ENCODE measurements around the gene GAN.
"Not testable (repeated sequence)": the region's sequence is repeated elsewhere in the genome, so short reads cannot be mapped to it uniquely, and the experiment has no call there.

The GAN gene

DNA sequence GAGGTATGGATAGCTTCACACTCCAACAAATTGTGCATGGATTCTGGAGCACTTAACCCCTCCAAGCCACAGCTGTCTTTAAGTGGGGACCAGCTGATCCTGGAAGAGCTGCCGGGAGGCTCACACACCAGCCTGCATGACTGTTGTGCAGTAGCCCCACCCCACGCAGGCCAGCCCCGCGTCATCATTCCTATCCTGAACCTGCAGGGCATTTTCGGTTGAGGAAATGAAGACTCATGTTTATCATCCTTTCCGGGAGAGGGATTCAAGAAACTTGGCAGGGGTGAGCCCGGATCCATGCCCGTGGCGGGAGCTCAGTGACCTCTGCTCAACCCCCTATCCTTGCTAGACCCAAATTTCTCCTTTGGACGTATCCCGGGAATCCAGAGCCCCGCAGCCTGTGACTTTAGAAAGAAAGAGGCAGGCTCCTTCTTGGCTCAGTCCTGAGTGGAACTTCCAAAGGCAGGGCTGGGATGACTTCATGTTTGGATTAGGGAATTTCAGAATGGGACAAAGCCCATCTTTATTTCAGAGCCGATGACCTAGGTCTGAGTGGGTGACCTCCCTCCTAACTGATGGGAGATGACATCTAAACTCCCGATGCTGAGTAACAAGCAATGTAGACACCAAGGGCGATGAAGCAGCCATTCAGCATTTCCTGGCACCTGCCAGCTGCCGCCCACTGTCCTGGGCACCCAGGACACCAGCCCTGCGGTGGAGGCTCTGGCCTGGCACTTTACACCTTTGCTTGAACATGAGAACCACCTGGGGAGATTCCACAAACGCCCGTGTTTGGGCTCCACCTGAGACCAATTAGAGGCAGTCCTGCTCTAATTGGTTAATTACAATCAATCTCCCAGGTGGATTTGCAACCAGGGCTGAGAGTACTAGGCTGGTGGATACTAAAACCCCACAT is 86.5 kb downstream of the GAN start:
- DNase-seq: no peak

DNA sequence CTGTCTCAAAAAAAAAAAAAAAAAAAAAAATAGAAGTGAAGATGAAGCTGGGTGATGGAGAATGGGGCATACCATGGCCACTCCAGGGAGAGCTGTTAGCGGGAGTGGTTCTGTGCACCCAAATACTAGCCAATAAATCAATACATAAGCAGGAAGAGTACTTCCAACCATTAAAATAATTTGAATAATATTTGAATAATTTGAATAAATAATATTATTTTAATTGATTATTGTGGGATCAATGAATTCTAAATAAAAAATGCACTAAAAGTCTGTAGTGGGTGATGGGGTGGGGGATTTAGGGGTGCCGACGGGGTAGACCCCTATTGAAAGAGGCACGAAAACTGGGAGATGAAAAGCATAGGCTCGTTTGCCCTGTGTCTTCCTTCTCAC is 88.4 kb downstream of the GAN start:
- DNase-seq: no peak

DNA sequence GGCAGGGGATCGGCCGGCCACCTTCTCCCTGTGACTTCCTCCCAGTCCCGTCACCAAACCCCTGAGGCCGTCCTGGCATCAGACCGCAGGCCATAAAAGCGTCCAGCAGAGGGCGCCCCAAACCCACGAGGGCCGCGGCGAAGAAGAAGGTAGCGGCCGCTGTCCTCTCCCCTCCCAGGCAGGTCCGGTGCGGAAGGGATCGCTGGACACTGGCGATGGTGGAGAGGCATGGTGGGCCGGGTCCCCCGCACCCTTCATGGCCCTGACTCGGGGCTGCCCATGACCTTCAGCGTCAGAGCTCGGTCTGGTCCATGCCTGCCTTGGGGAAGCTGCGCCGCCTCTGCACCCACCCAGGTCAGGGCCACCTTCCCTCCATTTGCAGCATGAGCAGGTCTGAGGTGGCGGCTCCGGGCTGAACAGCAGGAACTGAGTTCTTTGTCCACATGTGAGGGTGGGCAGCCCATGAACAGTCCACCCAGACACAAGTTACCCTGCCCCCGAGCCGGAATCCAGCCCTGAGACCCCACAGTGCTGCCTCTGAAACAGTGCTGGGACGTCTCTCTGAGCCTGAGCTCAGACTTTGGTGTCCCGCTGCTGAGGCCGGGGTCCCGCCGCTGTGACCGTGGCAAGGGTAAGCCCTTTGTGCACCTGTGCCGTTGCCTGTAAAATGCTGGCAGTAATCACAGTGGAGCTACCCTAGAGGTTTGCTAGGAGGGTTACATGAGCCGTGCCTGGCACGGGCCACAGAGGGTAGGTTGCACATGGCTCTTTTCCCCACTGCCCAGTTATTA is 89.0 kb downstream of the GAN start:
- DNase-seq: peak; percentile 87 to 90

DNA sequence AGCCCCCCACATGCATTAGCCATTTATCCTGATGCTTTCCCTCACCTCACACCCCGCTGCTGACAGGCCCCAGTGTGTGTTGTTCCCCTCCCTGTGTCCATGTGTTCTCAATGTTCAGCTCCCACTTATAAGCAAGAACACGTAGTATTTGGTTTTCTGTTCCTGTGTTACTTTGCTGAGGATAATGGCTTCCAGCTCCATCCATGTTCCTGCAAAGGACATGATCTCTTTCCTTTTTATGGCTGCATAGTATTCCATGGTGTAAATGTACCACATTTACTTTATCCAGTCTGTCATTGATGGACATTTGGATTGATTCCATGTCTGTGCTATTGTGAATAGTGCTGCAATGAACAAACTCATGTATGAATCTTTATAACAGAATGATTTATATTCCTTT is 90.2 kb downstream of the GAN start:
- not testable (repeated sequence) for DNase-seq

DNA sequence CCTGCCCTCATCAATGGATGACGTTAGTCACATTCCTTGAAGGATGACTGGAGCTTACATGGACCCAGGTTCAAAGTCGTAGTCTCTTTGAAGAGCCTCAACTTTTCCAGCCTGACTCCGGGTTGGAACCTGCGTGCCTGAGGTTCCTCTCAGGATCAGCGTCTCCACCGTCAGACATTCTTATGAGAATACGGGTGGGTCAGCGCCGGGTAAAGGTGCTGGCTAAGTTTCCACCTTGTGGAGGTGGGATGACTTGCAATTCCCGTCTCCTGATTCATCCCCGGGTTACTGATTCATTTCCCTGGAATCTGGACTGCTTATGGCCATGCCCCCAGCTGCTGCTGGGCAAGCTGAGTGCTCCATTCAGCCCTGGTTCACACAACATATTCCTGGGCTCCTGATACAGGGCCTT is 90.9 kb downstream of the GAN start:
- no peak for DNase-seq

DNA sequence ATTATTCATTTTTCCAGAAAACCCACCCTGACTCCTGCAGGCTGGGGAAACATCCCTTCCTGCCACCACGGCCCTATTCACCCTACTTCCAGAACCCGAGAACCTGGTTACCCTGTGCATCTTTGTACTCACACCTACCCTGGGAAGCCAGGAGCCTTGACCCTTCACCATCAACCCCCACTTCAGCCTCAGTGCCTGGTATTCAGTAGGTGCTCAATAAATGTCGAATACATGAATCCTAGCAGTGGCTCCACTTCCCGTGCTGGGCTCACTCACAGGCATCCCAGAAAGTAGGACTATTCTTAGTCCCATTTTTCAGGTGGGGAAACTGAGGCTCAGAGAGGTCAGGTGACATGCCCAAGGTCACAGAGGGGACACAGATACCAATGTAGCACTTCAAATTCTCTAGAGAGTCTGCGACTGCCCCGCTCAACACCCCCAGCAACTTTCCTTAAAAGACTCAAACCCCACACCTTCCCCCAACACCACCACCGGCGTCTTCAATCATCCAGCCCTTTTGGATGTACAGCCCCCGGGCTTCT is 93.7 kb downstream of the GAN start:
- DNase-seq: no peak

DNA sequence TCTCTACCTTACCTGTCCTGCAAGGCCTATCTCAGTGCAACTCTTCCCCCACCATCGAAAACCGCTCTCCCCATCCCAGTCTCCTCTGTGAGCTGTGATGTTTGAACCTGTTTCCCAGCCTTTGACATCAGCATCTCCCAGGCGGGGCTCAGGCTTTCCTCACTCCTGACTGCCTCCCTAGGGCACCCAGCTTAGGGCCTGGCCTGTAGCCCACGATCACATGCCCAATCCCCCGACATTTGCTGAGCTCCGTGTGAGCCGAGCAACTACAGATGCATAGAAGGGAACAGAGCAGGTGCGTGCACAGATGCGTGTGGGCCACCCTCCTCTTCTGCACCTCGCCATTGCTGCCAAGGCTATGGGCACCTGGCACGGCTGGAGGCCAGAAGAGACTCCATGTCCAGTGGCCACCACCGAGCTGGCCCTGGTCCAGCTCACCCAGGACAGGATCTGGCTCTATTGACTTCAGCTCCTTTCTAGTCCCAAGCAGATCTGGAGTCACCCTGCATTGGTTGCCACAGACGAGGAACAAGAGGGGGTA is 94.3 kb downstream of the GAN start:
- no peak for DNase-seq

DNA sequence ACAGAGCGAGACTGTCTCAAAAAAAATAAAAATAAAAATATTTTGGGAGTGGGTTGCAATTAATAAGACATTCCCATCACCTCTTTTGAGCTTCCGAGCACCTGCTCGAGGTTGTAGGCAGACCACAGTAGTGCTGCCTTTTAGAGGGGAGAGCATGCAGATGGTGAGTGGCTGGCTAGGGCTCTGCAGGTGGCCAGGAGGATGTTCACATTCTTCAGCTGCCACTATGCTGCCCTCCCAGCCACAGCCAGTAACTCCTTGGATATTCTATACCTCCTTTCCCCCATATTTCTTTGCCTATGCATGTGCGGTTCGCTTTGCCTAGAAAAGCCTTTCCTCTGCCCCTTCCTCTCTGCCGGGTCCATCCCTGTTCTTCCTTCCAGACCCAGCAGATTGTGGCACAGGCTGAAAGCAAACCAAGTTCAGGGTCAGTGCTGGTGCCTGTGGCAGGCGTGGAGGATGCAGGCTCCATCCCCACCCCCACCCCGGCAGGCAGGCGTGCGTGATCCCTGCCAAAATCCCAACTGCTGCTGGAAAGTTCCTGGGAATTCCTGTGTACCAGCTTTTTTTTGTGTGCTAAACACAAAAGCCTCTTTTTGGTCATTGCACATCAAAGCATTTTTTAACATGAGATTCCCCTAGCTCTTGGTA is 96.0 kb downstream of the GAN start:
- DNase-seq: no peak

DNA sequence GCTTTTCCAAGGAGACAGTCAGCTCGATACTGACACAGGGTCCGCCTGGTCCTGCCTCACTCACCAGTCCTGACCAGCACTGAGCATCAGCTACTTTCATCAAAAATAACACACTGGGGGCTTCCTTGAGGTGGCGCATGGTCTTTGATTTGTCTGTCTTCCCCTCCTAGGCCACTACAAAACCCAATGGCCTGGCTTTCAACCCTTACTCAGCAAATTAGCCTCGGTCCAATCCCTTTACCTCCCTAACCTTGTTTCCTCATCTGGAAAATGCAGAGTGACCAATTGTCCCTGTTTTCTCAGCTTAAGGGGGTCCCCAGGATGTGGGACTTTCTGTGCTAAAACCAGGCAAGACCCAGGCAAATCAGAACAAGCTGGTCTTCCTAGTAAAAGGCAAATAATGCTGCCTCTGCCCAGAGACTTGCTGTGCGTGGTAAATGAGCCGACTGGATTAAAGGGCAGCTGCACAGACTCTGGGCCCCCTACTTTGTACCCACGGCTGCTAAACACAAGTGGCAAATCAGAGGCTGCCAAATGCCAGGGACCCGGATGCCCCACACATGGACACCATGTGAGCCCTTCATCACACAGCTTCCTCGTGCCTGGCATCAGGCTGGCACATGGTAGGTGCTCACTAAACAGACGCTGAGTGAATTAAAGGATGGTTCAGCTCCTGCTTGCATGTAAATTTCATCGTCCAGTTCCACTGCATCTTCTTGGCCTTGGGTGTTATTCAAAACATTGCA is 98.7 kb downstream of the GAN start:
- no peak for DNase-seq

DNA sequence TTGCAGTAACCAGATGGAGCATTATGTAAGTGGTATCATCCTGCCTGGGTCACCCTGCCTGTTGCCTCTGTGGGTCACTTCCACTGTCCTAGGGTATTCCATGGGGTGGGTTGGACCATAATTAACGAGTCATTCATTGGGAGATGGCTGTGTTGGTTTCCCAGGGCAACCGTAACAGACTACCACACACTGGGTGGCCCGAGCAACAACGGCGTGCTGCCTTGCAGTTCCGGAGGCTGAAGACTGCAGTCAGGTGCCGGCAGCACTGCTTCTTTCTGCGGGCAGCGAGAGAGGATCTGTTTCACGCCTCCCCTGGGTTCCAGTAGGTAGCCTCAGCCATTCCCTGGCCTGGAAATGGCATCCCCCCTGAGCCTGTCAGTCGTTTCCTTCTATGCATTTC is 101.0 kb downstream of the GAN start:
- no peak for DNase-seq

DNA sequence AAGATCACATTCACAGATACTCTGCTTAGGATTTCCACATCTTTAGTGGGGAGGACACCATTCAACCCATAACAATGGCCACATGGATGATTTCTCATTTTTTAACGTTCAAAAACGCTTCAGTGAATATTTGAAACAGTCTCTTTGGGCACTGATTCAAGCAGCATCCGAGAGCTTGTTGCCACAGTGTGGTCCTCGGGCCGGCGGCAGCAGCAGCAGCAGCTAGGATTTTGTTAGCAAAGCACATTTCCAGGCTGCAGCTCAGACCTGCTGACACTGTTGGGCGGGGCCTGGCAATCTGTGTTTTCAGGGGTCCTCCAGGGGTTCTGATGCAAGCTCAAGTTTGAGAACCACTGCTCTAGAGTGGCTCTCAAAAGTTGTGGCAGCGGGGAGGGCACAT is 102.0 kb downstream of the GAN start:
- DNase-seq: no peak

DNA sequence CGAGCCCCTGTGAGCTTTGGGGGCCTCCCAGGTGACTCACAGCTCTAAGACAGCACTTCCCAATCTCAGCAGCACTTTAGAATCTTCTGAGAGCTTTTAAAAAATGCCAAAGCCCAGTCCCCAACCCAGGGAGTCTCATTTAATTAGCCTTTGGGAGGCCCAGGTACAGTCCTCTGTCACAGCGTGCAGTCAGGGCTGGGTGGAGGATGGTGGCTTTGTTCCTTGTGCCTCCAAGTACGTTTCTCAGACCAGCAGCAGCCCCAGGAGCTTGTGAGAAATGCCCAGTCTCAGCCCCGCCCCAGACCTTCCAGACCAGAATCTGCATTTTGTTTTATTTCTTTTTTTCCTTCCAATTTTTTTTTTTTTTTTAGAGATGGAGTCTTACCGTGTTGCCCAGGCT is 102.4 kb downstream of the GAN start:
- DNase-seq: no peak

DNA sequence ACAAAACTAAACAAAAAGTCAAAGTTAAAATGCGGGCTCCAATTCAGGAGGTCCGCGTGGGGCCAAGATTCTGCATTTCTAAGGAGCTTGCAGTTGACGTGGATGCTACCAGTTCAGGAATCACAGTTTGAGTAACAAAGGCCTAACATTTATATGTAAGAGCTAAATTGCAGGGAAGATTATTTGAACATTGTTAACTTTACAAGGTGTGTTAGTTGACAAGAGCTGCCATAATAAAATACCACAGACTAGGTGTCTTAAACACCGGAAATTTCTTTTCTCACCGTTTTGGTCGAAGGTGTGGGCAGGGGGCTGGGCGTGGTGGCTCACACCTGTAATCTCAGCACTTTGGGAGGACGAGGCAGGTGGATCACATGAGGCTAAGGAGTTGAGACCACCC is 105.0 kb downstream of the GAN start:
- no peak for DNase-seq

DNA sequence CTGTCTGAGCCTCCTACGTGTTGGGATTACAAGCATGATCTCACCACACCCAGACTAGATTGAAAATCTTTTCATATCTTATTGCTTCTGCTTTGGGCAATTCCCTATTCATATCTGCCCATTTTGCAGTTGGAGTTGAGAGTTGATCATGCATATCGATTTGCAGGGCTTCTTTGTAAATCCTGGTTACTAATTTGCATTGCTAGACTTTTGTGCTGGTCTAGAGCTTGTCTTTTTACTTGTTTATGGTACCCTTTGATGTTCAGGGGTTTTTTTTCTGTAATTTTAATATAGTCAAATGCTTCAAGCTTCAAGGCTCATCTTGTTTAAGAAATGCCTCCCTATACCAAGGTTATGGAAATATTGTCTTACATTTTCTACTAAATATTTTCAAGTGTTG is 106.4 kb downstream of the GAN start:
- DNase-seq: no peak

DNA sequence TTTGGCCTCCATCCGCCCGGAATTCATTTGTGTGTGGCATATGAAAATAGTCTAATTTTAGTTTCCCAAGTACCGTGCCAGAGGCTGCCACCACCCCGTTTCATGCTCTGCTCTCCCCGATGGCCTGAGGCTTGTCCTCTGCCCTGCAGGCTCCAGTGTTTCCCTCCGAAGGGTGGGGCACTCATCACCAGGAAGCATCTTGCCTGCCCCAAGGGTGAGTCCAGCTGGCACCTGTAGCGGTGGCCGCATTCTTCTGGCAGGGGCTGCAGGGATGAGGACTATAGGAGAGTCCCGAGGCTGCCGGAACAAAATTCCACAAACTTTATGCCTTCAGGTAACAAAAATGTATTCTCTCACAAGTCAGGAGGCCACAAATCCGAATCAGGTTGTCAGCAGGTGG is 106.8 kb downstream of the GAN start:
- no peak for DNase-seq

DNA sequence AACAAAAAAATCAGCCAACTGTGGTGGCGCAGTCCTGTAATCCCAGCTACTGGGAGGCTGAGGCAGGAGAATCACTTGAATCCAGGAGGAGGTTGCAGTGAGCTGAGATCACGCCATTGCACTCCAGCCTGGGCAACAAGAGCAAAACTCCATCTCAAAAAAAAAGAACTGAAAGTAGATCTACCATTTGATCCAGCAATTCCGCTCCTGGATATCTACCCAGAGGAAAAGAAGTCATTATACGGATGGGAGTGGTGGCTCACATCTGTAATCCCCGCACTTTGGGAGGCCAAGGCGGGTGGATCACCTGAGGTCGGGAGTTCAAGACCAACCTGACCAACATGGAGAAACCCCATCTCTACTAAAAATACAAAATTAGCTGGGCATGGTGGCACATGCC is 107.4 kb downstream of the GAN start:
- not testable (repeated sequence) for DNase-seq

DNA sequence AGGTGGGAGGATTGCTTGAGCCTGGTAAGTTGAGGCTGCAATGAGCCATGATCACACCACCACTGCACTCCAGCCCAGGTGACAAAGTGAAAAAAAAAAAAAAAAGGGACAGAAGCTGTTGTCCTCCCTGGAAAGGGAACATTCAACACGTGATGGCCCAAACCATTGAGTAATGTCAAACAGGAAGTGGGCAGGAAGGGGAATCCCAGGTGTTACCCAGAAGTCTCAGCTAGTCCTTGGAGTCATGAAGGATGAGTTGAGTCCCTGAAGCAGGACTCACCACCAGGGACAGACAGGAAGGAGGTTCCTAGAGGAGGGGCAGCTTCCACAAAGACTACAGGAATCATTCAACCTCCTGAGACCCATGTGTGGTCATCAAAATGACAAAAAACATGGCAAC is 110.0 kb downstream of the GAN start:
- DNase-seq: peak; percentile 28 to 36

DNA sequence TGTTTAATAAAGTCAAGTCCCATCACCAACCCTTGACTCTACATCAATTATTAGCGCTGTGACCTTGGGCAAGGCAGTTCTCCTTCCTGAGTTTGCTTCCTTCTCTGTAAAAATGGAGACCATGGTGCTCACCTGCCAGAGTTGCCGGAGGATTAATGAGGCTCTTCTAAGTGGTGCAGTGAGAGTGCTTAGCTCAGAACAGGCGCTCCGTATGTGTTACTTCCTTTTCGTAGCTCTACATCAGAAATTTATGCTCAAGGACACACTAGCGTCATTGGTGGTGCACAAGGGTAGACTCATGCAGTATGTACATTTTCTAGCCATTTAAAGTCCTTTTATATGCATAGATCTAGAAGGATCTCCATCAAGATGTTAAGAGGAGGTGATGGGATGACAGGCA is 112.5 kb downstream of the GAN start:
- no peak for DNase-seq

DNA sequence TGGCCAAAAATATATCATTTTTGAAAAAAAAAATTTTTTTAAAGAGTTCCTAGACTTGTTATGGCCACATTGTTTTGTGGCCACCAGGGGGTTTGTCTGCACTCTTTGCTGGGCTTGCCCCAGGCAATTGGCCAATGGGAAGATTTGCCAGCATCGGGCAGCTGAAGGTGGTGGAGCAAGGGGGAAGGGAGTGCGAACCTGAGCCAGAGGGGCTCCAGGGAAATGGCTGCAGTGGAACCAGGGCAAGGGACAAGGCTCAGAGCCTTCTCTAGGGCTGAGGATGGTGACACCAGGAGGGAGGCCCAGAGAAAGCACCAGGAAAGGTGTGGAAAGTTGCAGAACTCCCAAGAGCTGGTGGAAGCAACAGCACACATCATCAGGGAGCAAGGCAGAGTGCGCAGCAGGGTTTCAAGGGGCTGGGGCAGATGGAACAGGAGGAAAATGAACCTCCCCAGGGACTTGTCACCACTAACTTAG is 114.3 kb downstream of the GAN start:
- no peak for DNase-seq

DNA sequence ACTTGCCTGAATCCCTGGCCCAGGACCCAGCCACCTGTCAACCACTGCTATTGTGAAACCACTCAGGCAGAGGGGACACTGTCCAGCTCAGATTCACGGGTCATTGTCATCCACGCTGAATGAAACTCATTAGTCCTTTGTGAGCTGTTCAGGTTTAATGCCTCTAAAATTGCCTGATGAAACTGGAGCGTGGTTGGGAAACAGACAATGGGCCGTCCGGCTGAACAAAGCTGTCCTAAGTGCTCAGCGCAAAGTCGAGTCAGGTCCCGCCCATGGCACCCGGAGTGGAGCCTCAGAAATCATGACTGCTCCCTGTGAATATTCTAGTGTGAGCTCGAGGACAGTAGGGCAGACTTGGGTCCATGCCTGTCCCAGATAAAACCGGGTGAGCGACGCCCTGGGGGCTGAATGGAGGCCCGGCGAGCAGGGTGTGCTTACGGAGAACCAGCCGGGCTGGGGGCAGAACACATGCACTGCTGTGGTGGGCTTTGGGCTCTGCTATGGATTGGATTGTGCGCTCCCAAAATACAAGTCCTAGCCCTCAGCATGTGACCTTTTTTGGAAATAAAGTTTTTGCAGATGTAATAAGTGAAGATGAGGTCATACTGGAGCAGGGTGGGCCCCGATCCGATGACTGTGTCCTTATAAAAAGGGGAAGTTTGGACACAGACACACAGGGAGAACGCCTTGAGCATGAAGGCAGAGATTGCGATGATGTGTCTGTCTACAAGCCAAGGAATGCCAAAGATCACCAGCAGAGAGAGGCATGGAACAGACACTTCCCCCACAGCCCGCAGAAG is 117.0 kb downstream of the GAN start:
- no peak for DNase-seq

DNA sequence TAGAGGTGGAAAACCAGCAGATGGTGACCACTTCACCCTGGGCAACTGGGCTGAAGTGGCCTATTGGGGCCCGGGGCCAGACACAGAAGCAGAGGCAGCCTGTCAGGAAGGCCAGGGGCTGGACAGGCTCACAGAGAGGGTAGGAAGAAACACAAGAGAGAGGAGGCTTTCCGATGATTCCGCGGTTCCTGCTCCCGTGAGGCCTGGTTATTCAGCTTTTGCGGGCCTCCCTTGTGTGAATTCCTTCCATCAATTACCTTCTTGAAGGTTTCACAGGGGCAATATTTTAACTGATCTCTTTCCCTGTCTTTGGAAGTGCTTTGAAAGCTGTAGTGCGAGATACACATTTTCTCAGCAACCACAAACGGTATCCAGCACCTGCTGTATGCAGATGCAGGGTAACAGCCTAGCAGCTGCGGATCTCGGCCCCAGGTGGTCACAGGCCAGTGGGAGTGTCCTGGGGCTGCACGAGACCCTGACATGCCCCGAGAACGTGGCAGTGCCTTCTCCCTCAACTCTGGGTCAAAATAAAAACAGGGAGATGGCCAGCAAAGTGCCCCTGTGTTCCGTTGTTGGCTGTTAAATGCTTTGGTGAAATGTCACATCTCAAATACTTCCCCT is 118.3 kb downstream of the GAN start:
- no peak for DNase-seq

All from stimulated activated CD4-positive, alpha-beta T cell treated with anti-CD3 and anti-CD28 coated beads, Interleukin-2, amount 100 ng/mL, for 24 hours (primary cell).